K562 (cell line): ENCODE results near the gene GANAB. TPM values are rescaled to one million over a fixed set of nuclear protein-coding genes. Genes with fewer than 3 reads are reported as not detected.
A peak's percentile ranks its signal among the peaks of the same experiment; 100 is the strongest.

ENCODE experiments used
- BCOR ChIP-seq: fragments of 450-650 bp; IDR thresholded peaks from 2 replicates; pipeline ENCODE4 v1.6.1; 2016
- BHLHE40 ChIP-seq: IDR thresholded peaks from 2 replicates; pipeline ENCODE4 v1.6.1; 2011; ENCODE audit warnings: low read length, improper control_type of control experiment
- ERF ChIP-seq: fragments of 450-650 bp; formaldehyde crosslinking; IDR thresholded peaks from 2 replicates; pipeline ENCODE4 v1.4.0; 2020; ENCODE audit warnings: mild to moderate bottlenecking, mixed read lengths
- HLTF ChIP-seq: fragments of 450-650 bp; IDR thresholded peaks from 2 replicates; pipeline ENCODE4 v1.6.1; 2016
- HNRNPLL ChIP-seq: fragments of 200-400 bp; formaldehyde crosslinking; IDR thresholded peaks from 2 replicates; pipeline ENCODE4 v1.6.1; 2017; ENCODE audit warnings: low read length, low read depth, mild to moderate bottlenecking; ENCODE audit not compliant: poor library complexity, severe bottlenecking
- KAT7 ChIP-seq: sonication (generic); formaldehyde crosslinking; IDR thresholded peaks from 2 replicates; pipeline ENCODE4 v1.8.0; 2022; ENCODE audit warnings: missing genetic modification reagents, mild to moderate bottlenecking, borderline replicate concordance
- PHF20 ChIP-seq: fragments of 450-650 bp; IDR thresholded peaks from 2 replicates; pipeline ENCODE4 v1.6.1; 2018; ENCODE audit not compliant: partially characterized antibody
- RBFOX2 ChIP-seq: fragments of 200-400 bp; formaldehyde crosslinking; IDR thresholded peaks from 2 replicates; pipeline ENCODE4 v1.6.1; 2017; ENCODE audit warnings: low read depth, mild to moderate bottlenecking, low read length, moderate library complexity
- SIN3A ChIP-seq, 2 experiments: fragments of 150-350 bp in 1 of 2; IDR thresholded peaks; 2 replicates each; pipeline ENCODE4 v1.6.1; 2011 to 2016; ENCODE audit warnings: borderline replicate concordance in 2 of 2, low read depth in 2 of 2, low read length in 2 of 2, mild to moderate bottlenecking in 2 of 2, moderate library complexity in 2 of 2; ENCODE audit not compliant: control insufficient read depth in 1 of 2
- SMARCE1 ChIP-seq: fragments of 450-650 bp; IDR thresholded peaks from 2 replicates; pipeline ENCODE4 v1.7.1; 2016; ENCODE audit warnings: mild to moderate bottlenecking
- SPI1 ChIP-seq: IDR thresholded peaks from 2 replicates; pipeline ENCODE4 v1.6.1; 2011; ENCODE audit warnings: low read depth, low read length, control low read depth, borderline replicate concordance
- ZBTB49 ChIP-seq: sonication (generic); formaldehyde crosslinking; IDR thresholded peaks from 2 replicates; pipeline ENCODE4 v1.8.0; 2022; ENCODE audit warnings: missing genetic modification reagents, mild to moderate bottlenecking, borderline replicate concordance
- ZEB2 ChIP-seq: fragments of 450-650 bp; IDR thresholded peaks from 2 replicates; pipeline ENCODE4 v1.6.1; 2016
- ZNF431 ChIP-seq: sonication (generic); formaldehyde crosslinking; IDR thresholded peaks from 2 replicates; pipeline ENCODE4 v1.8.0; 2022; ENCODE audit warnings: mild to moderate bottlenecking, missing genetic modification reagents
- polyA plus RNA-seq, 8 experiments: library from polyadenylated mRNA; depleted of rRNA in 4 of 8; stranded (reverse) in 5 of 8; unstranded in 3 of 8; fragments of >200 nt; fragmentation: Nextera tagmentation in 2 of 8; fragmentation: Illumina TruSeq in 1 of 8; extraction: Ambion mirVana in 2 of 8; extraction: Trizol in 1 of 8; gene quantifications; 2 replicates each; pipeline versions ENCODE4 v1.2.1 to v1.2.3, GENCODE V29; 2011 to 2014; ENCODE audit warnings: inconsistent platforms in 1 of 8, missing spikeins in 1 of 8
- total RNA-seq, 7 experiments: library from RNA; depleted of rRNA in 6 of 7; stranded (reverse); fragments of >200 nt in 6 of 7; fragmentation: Illumina TruSeq in 2 of 7; extraction: Trizol in 2 of 7; gene quantifications; 2 replicates each; pipeline versions ENCODE4 v1.2.1 to v1.2.3, GENCODE V29; 2011 to 2021; ENCODE audit warnings: low replicate concordance in 1 of 7
- TF ChIP-seq, protein P1 (sequence below): fragments of 450-650 bp; IDR thresholded peaks from 2 replicates; pipeline ENCODE4 v1.6.1; 2016; ENCODE audit warnings: antibody characterized with exemption
- TF ChIP-seq, protein P2 (sequence below): fragments of 250-450 bp; sonication (Bioruptor Pico); IDR thresholded peaks from 2 replicates; pipeline ENCODE4 v1.9.0; 2021; ENCODE audit warnings: mild to moderate bottlenecking
- TF ChIP-seq, protein P3 (sequence below), 3 experiments: fragments of 200-800 bp in 1 of 3; fragments of 250-450 bp in 1 of 3; fragments of 450-650 bp in 1 of 3; sonication (Bioruptor Pico) in 1 of 3; sonication (Bioruptor generic) in 1 of 3; formaldehyde crosslinking in 1 of 3; IDR thresholded peaks; 2 replicates each; pipeline versions ENCODE4 v1.6.1 to v1.8.0; 2016 to 2022; ENCODE audit warnings: mild to moderate bottlenecking in 2 of 3, missing genetic modification characterization in 2 of 3, missing compliant biosample characterization in 1 of 3, moderate library complexity in 1 of 3

Gene GANAB
- total and polyA plus RNA-seq, 9 of the 15 experiments (the other 6 are each of a cell fraction or from before 2014, with no cell fraction given): 6.5 to 284 (median 161) TPM

DNA sequence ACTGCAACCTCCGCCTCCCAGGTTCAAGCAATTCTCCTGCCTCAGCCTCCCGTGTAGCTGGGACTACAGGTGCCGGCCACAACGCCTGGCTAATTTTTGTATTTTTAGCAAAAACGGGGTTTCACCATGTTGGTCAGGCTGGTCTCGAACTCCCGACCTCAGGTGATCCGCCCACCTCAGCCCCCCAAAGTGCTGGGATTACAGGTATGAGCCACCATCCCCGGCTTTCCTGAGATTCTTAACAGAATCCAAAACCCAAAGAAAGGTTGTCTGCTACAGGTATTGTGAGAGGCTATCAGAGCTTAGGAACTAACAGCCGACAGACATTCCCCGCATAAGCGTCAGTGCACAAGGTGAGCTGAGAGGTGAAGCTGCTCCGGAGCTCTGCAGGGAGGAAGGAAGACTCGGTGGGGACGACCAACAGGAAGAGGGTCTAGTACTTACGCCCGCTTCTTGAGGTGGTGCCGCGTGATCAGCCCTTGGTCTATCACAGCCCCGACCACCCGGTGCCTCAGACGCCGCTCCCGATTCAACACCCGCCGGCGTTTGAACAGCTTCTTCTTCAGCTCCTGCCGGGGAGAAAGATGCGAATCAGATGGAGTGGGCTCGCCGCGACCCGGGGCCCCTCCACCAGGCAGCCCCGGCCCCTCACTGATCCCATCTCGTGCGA lies 18.1 kb upstream of the GANAB start (continued):
- peak in 1 of 2 experiments; percentile 59; a peak in 1 of 4 replicates for TF ChIP-seq SIN3A (IDR thresholded peaks at IDR 0.05; ENCODE audit: borderline replicate concordance in 2 of 2, control insufficient read depth in 1 of 2, low read depth in 2 of 2, low read length in 2 of 2)
- TF ChIP-seq ZBTB49 (CRISPR knock-in tag): no peak
- TF ChIP-seq SPI1: 0 out of 2 replicates have a peak, but pooled peaks have one; percentile 25
- TF ChIP-seq, protein P1, sequence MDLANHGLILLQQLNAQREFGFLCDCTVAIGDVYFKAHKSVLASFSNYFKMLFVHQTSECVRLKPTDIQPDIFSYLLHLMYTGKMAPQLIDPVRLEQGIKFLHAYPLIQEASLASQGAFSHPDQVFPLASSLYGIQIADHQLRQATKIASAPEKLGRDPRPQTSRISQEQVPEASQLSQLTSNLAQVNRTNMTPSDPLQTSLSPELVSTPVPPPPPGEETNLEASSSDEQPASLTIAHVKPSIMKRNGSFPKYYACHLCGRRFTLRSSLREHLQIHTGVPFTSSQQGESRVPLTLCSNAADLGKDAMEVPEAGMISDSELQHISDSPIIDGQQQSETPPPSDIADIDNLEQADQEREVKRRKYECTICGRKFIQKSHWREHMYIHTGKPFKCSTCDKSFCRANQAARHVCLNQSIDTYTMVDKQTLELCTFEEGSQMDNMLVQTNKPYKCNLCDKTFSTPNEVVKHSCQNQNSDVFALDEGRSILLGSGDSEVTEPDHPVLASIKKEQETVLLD: 0 out of 2 replicates have a peak, but pooled peaks have one; percentile 18
- peak; percentile 36; the same call in 1 of the 2 replicates for TF ChIP-seq ZNF431
- no peak for TF ChIP-seq HLTF
- no peak for TF ChIP-seq RBFOX2
- TF ChIP-seq BHLHE40: 0 out of 2 replicates have a peak, but pooled peaks have one; percentile 3
- TF ChIP-seq KAT7: peak; percentile 6; the same call in 1 of the 2 replicates
- TF ChIP-seq ERF (CRISPR knock-in tag): peak; percentile 34; the same call in 1 of the 2 replicates
- TF ChIP-seq, protein P2, sequence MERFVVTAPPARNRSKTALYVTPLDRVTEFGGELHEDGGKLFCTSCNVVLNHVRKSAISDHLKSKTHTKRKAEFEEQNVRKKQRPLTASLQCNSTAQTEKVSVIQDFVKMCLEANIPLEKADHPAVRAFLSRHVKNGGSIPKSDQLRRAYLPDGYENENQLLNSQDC (CRISPR knock-in tag): no peak
- peak; percentile 10 for TF ChIP-seq PHF20
- TF ChIP-seq ZEB2: peak; percentile 57; the same call in 1 of the 2 replicates
- TF ChIP-seq, protein P3, sequence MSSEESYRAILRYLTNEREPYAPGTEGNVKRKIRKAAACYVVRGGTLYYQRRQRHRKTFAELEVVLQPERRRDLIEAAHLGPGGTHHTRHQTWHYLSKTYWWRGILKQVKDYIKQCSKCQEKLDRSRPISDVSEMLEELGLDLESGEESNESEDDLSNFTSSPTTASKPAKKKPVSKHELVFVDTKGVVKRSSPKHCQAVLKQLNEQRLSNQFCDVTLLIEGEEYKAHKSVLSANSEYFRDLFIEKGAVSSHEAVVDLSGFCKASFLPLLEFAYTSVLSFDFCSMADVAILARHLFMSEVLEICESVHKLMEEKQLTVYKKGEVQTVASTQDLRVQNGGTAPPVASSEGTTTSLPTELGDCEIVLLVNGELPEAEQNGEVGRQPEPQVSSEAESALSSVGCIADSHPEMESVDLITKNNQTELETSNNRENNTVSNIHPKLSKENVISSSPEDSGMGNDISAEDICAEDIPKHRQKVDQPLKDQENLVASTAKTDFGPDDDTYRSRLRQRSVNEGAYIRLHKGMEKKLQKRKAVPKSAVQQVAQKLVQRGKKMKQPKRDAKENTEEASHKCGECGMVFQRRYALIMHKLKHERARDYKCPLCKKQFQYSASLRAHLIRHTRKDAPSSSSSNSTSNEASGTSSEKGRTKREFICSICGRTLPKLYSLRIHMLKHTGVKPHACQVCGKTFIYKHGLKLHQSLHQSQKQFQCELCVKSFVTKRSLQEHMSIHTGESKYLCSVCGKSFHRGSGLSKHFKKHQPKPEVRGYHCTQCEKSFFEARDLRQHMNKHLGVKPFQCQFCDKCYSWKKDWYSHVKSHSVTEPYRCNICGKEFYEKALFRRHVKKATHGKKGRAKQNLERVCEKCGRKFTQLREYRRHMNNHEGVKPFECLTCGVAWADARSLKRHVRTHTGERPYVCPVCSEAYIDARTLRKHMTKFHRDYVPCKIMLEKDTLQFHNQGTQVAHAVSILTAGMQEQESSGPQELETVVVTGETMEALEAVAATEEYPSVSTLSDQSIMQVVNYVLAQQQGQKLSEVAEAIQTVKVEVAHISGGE (CRISPR knock-in tag; IDR thresholded peaks at IDR 0.05): peak in 1 of 3 experiments; percentile 60; a peak in 1 of 6 replicates
- TF ChIP-seq SMARCE1: peak; percentile 15
- TF ChIP-seq BCOR: peak; percentile 43
- TF ChIP-seq HNRNPLL: no peak
- TF ChIP-seq, all 486 proteins: peak for 22
